H1 (cell line): Measurements from ENCODE around the gene VMP1. TPM values are rescaled to one million over a fixed set of nuclear protein-coding genes. Genes with fewer than 3 reads are reported as not detected.

Experiments
- BACH1 ChIP-seq: IDR thresholded peaks from 2 replicates; pipeline ENCODE4 v1.6.1; 2012; ENCODE audit warnings: low read length, improper control_type of control experiment
- CEBPB ChIP-seq: IDR thresholded peaks from 2 replicates; pipeline ENCODE4 v1.6.1; 2012; ENCODE audit warnings: low read depth, low read length
- CHD2 ChIP-seq: IDR thresholded peaks from 2 replicates; pipeline ENCODE4 v1.6.1; 2012; ENCODE audit warnings: low read length, improper control_type of control experiment
- CHD7 ChIP-seq: fragments of 300-600 bp; sonication (generic); IDR thresholded peaks from 2 replicates; pipeline ENCODE4 v1.7.1; 2012; ENCODE audit warnings: low read length, moderate library complexity, mild to moderate bottlenecking, inconsistent platforms; ENCODE audit not compliant: insufficient replicate concordance
- JUN ChIP-seq: IDR thresholded peaks from 2 replicates; pipeline ENCODE4 v1.6.1; 2011; ENCODE audit warnings: low read depth, mild to moderate bottlenecking, improper control_type of control experiment, low read length
- JUND ChIP-seq: IDR thresholded peaks from 2 replicates; pipeline ENCODE4 v1.6.1; 2011; ENCODE audit warnings: mild to moderate bottlenecking, improper control_type of control experiment, low read length
- KDM4A ChIP-seq: IDR thresholded peaks from one replicate; pipeline ENCODE4 v1.7.1; 2012; ENCODE audit warnings: low read depth, mild to moderate bottlenecking, moderate library complexity, low read length, inconsistent platforms; ENCODE audit not compliant: severe bottlenecking
- MAFK ChIP-seq: IDR thresholded peaks from 2 replicates; pipeline ENCODE4 v1.6.1; 2012; ENCODE audit warnings: low read depth, mild to moderate bottlenecking, improper control_type of control experiment, low read length
- PHF8 ChIP-seq: fragments of 200-600 bp; sonication (generic); conservative IDR thresholded peaks from 2 replicates; pipeline ENCODE4 v1.7.1; 2012; ENCODE audit warnings: low read depth, mild to moderate bottlenecking, inconsistent platforms, low read length, moderate library complexity
- SP1 ChIP-seq: IDR thresholded peaks from 2 replicates; pipeline ENCODE4 v1.6.1; 2011; ENCODE audit warnings: low read depth, low read length
- YY1 ChIP-seq: IDR thresholded peaks from 2 replicates; pipeline ENCODE4 v1.6.1; 2011; ENCODE audit warnings: low read depth, mild to moderate bottlenecking, low read length
- polyA plus RNA-seq, 7 experiments: library from polyadenylated mRNA; depleted of rRNA in 3 of 7; stranded (reverse) in 5 of 7; unstranded in 2 of 7; fragments of >200 nt in 5 of 7; fragments of 200-250 nt in 2 of 7; gene quantifications; 1 replicate in 5 of 7; 2 replicates in 1 of 7; 4 replicates in 1 of 7; pipeline versions ENCODE4 v1.2.1 to v1.2.3, GENCODE V29; 2011 to 2013; ENCODE audit warnings: missing spikeins in 2 of 7, mixed read lengths in 2 of 7
- total RNA-seq: library from RNA; stranded (reverse); fragmentation: NEBNext Ultra II Directional; extraction: Animal tissue kit (Norgen Biotek cat#: 25700); gene quantifications from 2 replicates; pipeline ENCODE4 v1.2.1, GENCODE V29; 2021

VMP1 gene
- total and polyA plus RNA-seq, 2 of the 8 experiments (the other 6 are each of a cell fraction or from before 2014, with no cell fraction given) = 45.0 to 92.7 TPM

GRCh38 chr17:59837308-59838051 lies 130.0 kb downstream of the VMP1 start (continued):
- no peak for TF ChIP-seq CHD7
- peak; percentile 44; the same call in 1 of the 2 replicates for TF ChIP-seq MAFK
- TF ChIP-seq JUN = peak; percentile 41; the same call in 1 of the 2 replicates
- TF ChIP-seq BACH1 = no peak
- TF ChIP-seq JUND = peak; percentile 83
- no peak for TF ChIP-seq KDM4A
- peak; percentile 74 for TF ChIP-seq CEBPB
- TF ChIP-seq SP1 = peak; percentile 94
- TF ChIP-seq PHF8 = no peak
- TF ChIP-seq YY1 = peak; percentile 22; the same call in 1 of the 2 replicates
- peak; percentile 37; the same call in 1 of the 2 replicates for TF ChIP-seq CHD2
